GOT3 (cell line): ENCODE measurements around the gene UBN2.
A peak's percentile ranks its signal among the peaks of the same experiment; 100 is the strongest.
"Not testable (repeated sequence)": the region's sequence is repeated elsewhere in the genome, so short reads cannot be mapped to it uniquely, and the experiment has no call there.

Experiments
- DNase-seq: peaks from one replicate; lab custom pipeline; 2025; ENCODE audit warnings: mixed read lengths; lab: John Stamatoyannopoulos, UW

The UBN2 gene

DNA sequence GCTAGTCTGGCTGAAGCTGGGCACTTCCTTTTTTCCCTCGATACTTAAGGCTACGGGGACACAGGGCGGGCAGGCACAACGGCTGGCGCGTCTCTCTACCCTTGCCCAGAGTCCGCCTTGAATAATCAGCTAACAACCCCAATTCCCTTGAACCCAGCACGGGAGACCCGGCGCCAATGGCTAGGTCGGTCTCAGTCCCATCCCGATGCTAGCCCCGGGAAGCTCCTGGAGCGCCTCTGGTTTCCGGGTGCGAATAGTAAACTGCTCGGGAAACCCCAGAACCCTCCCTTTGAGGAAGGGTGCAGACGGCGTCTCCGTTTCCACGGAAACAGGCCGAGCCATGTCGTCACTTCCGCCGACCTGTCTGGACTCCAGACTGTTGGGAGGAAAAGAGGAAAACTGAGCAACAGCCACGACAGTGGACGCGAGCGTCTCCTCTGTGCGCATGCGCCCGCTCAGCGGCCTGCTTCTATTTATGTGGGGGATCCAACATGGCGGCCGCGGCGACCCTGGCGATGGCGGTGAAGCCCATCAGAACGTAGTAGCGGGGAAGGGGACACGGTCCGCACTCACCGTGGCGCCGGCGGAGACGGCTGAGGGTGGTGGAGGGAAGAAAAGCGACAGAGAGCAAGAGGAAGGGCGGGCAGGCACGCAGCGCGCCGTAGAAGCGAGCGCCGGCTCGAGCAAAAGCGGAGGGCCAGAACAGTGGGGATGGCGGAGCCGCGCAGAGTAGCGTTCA lies at the start of gene UBN2:
Gene UBN2, plus strand, starts transcription at position 464 of the 739 bp plus-strand sequence. Its CDS starts 248 bp downstream, at position 712.
- DNase-seq = peak; percentile 68

DNA sequence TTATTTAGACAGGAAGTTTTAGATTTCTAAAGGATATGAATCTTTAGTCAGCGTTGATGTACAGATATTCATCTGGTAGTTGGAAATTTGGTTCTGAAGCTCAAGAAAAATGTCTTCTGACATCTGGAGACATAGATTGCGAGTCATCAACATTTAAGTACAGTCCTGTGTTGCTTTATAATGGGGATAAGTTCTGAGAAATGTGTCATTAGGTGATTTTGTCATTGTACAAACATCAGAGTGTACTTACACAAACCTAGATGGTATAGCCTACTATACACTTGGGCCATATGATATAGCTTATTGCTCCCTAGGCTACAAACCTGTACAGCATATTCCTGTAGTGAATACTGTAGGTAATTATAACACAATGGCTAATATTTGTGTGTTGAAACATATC lies 49.6 kb upstream of the UBN2 start:
- no peak for DNase-seq

DNA sequence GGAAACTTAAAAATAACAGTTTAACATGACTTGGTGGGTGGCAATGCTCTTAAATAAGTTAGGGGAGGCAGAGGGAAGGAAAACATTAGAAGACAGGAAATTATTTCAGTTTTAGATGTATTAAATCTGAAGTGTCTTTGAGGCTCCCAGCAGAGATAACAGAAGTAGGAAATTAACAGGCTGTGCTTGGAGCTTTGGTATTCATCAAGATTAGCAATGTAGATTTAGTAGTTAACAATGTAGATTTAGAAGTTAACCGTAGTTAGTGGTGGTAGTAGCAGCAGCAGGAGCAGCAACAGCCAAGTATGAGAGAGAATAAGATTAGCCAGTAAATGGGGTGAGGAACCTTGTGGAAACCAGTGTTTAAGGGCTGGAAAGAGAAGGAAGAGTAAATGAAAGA lies 48.7 kb upstream of the UBN2 start:
- DNase-seq = no peak

- DNase-seq = no peak
These were observed 47.8 kb upstream of the UBN2 start for GRCh38 chr7:139183251-139183650.

- DNase-seq = no peak
These were observed 47.1 kb upstream of the UBN2 start for GRCh38 chr7:139183878-139184338.

GRCh38 chr7:139186146-139186545 lies 44.9 kb upstream of the UBN2 start:
- DNase-seq = no peak

GRCh38 chr7:139189357-139189756 lies 41.7 kb upstream of the UBN2 start:
- no peak for DNase-seq

GRCh38 chr7:139192014-139192706 lies 38.9 kb upstream of the UBN2 start:
- no peak for DNase-seq

GRCh38 chr7:139200382-139200781 lies 30.7 kb upstream of the UBN2 start:
- no peak for DNase-seq

DNA sequence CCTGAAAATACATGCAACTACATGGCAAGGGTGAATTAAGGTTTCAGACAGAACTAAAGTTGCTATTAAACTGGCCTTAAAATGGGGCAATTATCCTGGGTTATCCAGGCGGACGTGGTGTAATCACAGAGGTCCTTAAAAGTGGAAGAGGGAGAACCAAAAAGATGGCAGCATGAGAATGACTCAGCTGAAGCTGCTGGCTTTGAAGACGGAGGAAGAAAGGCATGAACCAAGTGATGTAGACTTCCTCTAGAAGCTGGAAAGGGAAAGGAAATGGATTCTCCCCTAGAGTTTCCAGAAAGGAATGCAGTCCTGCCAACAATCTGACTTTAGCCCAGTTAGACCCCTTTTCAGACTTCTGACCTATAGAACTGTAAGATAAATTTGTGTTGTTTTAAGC lies 27.0 kb upstream of the UBN2 start:
- no peak for DNase-seq

DNA sequence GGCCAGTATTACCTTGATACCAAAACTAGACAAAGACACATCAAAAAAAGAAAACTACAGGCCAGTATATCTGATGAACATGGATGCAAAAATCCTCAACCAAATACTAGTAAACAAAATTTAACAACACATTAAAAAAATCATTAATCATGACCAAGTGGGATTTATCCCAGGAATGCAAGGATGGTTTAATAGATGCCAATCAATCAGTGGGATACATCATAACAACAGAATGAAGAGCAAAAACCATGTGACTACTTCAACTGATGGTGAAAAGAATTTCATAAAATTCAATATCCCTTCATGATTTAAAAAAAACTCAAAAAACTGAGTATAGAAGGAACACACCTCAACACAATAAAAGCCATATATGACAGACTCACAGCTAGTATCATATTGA lies 25.2 kb upstream of the UBN2 start:
- DNase-seq = no peak

DNA sequence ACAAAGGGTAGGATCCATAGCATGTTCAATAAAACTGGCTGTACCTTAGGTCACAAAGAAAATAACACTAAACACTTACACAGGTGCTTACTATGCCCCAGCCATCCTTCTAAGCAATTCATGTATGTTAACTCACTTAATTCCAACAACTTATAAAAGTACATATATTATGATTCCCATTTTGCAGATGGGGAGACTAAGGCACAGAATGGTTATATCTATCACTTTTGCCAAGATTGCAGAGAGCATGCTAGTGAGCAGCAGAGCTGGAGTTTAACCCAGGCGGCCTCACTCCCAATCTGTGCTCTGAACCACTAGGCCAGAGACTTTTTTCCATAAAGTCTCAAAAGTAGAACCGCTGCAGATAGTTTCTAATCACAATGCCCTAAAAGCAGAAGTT lies 18.9 kb upstream of the UBN2 start:
- no peak for DNase-seq

GRCh38 chr7:139213489-139213888 lies 17.5 kb upstream of the UBN2 start:
- not testable (repeated sequence) for DNase-seq

GRCh38 chr7:139218173-139218572 lies 12.9 kb upstream of the UBN2 start:
- DNase-seq = no peak

DNA sequence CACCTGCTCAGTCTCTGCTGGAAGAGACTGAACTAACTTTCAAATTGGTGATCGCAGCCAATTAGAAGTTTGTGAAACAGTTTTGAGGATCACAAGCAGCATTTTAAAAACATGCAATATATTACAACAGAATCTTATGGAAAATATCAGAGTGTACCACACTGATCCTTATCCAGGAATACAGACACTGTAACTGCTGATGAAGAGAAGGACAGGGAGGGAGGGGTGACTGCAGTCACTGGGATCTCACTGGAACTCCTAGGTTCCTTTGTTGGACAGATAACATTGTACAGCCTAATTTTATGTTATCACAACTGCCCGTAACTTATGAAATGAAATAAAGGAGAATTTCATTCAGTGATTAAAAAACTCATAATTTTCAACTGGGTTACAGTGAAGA lies 6.8 kb upstream of the UBN2 start:
- DNase-seq = no peak

GRCh38 chr7:139224836-139225235 lies 6.2 kb upstream of the UBN2 start:
- DNase-seq = not testable (repeated sequence)

DNA sequence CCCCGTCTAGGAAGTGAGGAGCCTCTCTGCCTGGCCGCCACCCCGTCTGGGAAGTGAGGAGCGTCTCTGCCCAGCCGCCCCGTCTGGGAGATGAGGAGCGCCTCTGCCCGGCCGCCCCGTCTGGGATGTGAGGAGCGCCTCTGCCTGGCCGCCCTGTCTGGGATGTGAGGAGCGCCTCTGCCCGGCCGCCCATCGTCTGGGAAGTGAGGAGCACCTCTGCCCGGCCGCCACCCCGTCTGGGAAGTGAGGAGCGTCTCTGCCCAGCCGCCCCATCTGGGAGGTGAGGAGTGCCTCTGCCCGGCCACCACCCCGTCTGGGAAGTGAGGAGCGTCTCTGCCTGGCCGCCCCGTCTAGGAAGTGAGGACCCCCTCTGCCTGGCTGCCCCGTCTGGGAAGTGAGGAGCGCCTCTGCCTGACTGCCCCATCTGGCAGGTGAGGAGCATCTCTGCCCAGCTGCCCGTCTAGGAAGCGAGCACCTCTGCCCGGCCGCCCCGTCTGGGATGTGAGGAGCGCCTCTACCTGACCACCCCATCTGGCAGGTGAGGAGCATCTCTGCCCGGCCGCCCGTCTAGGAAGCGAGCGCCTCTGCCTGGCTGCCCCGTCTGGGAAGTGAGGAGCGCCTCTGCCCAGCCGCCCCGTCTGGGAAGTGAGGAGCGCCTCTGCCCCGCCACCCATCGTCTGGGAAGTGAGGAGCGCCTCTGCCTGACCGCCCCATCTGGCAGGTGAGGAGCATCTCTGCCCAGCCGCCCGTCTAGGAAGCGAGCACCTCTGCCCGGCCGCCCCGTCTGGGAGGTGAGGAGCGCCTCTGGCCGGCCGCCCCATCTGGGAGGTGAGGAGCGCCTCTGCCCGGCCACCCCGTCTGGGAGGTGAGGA lies 5.5 kb upstream of the UBN2 start:
- not testable (repeated sequence) for DNase-seq

- DNase-seq = not testable (repeated sequence)
These were observed 4.9 kb upstream of the UBN2 start for GRCh38 chr7:139226158-139226515.

DNA sequence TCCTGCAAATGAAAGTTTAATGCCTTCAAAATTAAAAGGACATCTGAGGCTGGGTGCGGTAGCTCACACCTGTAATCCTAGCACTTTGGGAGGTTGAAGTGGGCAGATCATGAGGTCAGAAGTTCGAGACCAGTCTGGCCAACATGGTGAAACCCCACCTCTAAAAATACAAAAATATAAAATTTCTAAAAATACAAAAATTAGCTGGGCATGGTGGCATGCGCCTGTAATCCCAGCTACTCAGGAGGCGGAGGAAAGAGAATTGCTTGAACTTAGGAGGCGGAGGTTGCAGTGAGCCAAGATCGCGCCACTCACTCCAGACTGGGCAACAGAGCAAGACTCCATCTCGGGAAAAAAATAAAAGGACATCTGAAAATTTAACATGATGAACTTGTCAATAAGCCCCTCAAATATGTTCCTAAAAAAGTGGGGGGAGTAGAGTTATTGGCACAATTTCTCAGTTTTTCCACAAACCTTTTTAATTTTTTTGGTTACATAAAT lies 4.0 kb upstream of the UBN2 start:
- not testable (repeated sequence) for DNase-seq

DNA sequence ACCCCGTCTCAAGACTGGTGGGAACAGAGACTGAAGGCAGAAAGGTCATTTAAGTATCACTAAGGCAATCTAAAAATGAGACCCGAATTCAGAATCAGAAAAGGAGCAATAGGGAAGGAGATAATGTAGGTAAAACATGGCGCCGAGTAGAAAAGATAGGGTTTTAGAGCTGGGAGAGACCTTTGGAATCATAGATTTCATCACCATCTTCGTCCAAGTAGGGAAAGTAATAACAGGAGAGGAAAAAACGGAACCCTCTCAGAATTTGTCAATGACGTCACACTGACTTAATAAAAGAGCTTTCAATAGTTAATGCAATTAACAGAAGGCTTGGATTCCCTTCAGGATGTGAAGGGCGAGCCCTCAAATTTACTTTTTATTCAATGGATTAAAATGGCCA lies 1.0 kb upstream of the UBN2 start:
- DNase-seq = no peak

DNA sequence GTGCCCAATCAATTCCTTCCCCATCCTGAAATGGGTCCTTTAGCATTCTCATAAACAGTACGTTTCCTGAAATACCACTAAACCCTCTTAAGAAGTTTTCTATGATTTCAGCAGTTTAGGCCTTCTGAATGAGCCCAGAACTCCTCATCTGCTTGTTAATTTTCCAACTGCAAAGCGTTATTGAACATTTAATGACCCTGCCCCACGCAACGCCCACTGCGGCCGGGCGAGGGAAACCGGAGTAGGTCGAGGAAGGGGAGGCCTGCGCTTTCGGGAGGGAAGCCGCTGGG lies 608 bp upstream of the UBN2 start:
- DNase-seq = no peak

GRCh38 chr7:139231513-139232376 lies 708 bp downstream of the UBN2 start:
- no peak for DNase-seq
